Transverse colon (tissue), 4 donors: ENCODE results near the gene MAGEB1. TPM values are rescaled to one million over a fixed set of nuclear protein-coding genes. Genes with fewer than 3 reads are reported as not detected.

ENCODE experiments used
- DNase-seq: peaks from one replicate; pipeline ENCODE4 v3.0.0-alpha.2; 2019
- H3K27ac ChIP-seq, 4 donors: fragments of 200-600 bp; sonication (generic); 2 replicates each; pipeline ENCODE4 v1.5.1; 2016 to 2018; ENCODE audit warnings: inconsistent platforms in 4 of 4
- H3K27me3 ChIP-seq: fragments of 200-600 bp; sonication (generic); 2 replicates; pipeline ENCODE4 v1.5.1; 2017; ENCODE audit warnings: inconsistent platforms
- H3K36me3 ChIP-seq, 4 donors: fragments of 200-600 bp; sonication (generic); 2 replicates each; pipeline ENCODE4 v1.5.1; 2017 to 2019; ENCODE audit warnings: inconsistent platforms in 4 of 4
- H3K4me1 ChIP-seq, 4 donors: fragments of 200-600 bp; sonication (generic); 2 replicates each; pipeline ENCODE4 v1.5.1; 2017 to 2020; ENCODE audit warnings: inconsistent platforms in 4 of 4
- H3K4me3 ChIP-seq, 4 donors: fragments of 200-600 bp; sonication (generic); 1 replicate in 1 of 4; 2 replicates in 3 of 4; pipeline versions ENCODE4 v1.5.1 to v1.6.1; 2017 to 2019; ENCODE audit warnings: inconsistent platforms in 4 of 4
- H3K9me3 ChIP-seq, 2 donors: fragments of 200-600 bp; sonication (generic); 2 replicates each; pipeline ENCODE4 v1.5.1; 2017 to 2019; ENCODE audit warnings: inconsistent platforms in 2 of 2
- EP300 ChIP-seq: sonication (generic); formaldehyde crosslinking; IDR thresholded peaks from one replicate; pipeline ENCODE4 v1.6.1; 2017; ENCODE audit warnings: antibody characterized with exemption, low read depth
- POLR2A ChIP-seq: fragments of 450-650 bp; IDR thresholded peaks from one replicate; pipeline ENCODE4 v1.6.1; 2016; ENCODE audit warnings: antibody characterized with exemption, mild to moderate bottlenecking, moderate library complexity
- POLR2AphosphoS5 ChIP-seq, 3 donors: sonication (generic); formaldehyde crosslinking; IDR thresholded peaks; one replicate each; pipeline ENCODE4 v1.6.1; 2016; ENCODE audit warnings: antibody characterized with exemption in 3 of 3
- WGBS, 2 donors: methylation state at CpG; one replicate each; pipeline ENCODE4 v1.1.5; 2018; ENCODE audit warnings: low coverage in 1 of 2; 5-methylcytosine and 5-hydroxymethylcytosine counted together
- in situ Hi-C, 4 donors: fragments of 200-750 bp; cut with MboI; loops; one replicate each; pipeline versions ENCODE4 v1.15.0 to v1.15.1; 2017; ENCODE audit warnings: low sequenced_read_pairs in 3 of 4, low pct_ligation_motif_present in 1 of 4, low pct_unique_long_range_greater_than_20kb in 1 of 4
- intact Hi-C: fragments of 100-400 bp; cut with DNase I; formaldehyde crosslinking; loops from one replicate; pipeline ENCODE4 v1.15.1; 2023; ENCODE audit warnings: low total_unique reads
- total RNA-seq, 4 donors: library from RNA; depleted of rRNA; stranded (reverse); fragments of >200 nt; gene quantifications; one replicate each; pipeline ENCODE4 v1.1.0, GENCODE V29; 2016
- TF ChIP-seq, protein P1 (sequence below), 5 experiments: fragments of 200-600 bp in 3 of 5; fragments of 450-650 bp in 2 of 5; sonication (generic) in 3 of 5; IDR thresholded peaks; 1 replicate in 2 of 5; 2 replicates in 3 of 5; pipeline ENCODE4 v1.5.1; 2016 to 2017; ENCODE audit warnings: antibody characterized with exemption in 5 of 5, inconsistent platforms in 3 of 5, mild to moderate bottlenecking in 2 of 5, moderate library complexity in 1 of 5

MAGEB1 gene
- total RNA-seq, 4 donors from 2014 or later: not detected

DNA sequence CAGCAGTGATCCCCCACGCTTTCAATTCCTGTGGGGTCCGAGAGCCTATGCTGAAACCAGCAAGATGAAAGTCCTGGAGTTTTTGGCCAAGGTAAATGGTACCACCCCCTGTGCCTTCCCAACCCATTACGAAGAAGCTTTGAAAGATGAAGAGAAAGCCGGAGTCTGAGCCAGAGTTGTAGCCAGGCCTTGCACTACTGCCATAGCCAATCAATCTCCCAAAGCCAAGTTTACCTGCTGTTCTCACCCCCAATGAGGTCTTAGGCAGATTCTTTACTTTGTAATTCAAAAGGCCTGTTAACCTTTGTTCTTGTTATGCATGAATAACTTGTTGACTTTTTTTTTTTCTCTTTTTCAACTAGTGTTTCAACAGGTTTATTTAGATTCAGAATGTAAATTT lies 27.6 kb upstream of the MAGEB1 start:
- 84% methylated on average over 4 of the region's 4 CpGs; no CpG with 5 or more reads in 1 of the 2 donors for WGBS, 2 donors
- in situ Hi-C loops: no loop called here
- Histone ChIP-seq H3K27me3 (no peaks in the 10 kb centered on the region), H3K36me3 (no peaks in the 10 kb centered on the region), H3K27ac (no peak overlapping the region), H3K9me3 (no peaks in the 10 kb centered on the region), H3K4me1 (no peaks in the 10 kb centered on the region), H3K4me3 (no peak overlapping the region)
- TF ChIP-seq POLR2A: no peak
- no peak for TF ChIP-seq EP300
- no peak for TF ChIP-seq POLR2AphosphoS5 (IDR thresholded peaks at IDR 0.05)
- TF ChIP-seq, protein P1, sequence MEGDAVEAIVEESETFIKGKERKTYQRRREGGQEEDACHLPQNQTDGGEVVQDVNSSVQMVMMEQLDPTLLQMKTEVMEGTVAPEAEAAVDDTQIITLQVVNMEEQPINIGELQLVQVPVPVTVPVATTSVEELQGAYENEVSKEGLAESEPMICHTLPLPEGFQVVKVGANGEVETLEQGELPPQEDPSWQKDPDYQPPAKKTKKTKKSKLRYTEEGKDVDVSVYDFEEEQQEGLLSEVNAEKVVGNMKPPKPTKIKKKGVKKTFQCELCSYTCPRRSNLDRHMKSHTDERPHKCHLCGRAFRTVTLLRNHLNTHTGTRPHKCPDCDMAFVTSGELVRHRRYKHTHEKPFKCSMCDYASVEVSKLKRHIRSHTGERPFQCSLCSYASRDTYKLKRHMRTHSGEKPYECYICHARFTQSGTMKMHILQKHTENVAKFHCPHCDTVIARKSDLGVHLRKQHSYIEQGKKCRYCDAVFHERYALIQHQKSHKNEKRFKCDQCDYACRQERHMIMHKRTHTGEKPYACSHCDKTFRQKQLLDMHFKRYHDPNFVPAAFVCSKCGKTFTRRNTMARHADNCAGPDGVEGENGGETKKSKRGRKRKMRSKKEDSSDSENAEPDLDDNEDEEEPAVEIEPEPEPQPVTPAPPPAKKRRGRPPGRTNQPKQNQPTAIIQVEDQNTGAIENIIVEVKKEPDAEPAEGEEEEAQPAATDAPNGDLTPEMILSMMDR (IDR thresholded peaks at IDR 0.05): no peak
- intact Hi-C loops: no loop called here
- no peak for DNase-seq

DNA sequence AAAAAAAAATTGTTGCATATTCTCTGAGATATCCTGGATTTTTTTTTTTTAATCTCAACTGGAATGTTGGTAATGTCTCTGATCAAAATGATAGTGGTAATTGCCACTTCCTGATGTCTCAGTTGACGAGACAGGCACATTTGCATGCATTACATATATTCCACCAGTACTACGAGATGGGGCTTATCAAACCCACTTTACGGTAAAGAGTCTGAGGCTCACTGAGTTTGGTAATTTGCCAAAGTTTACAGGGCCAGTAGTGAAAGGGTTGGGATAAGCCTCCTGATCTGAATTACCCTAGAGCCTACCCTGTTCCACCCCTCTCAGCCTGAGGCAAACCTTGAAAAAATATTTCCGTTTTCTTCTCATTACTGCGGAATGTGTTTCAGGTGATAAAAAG lies 26.3 kb upstream of the MAGEB1 start:
- DNase-seq: no peak
- H3K4me3 ChIP-seq: no peak overlapping the region
- in situ Hi-C loops (no loop called here), intact Hi-C loops (no loop called here)
- no peak overlapping the region for H3K27ac ChIP-seq
- no peak for TF ChIP-seq EP300
- TF ChIP-seq POLR2AphosphoS5 (IDR thresholded peaks at IDR 0.05): no peak
- no peak for TF ChIP-seq POLR2A
- TF ChIP-seq, protein P1 (IDR thresholded peaks at IDR 0.05): no peak
- no peaks in the 10 kb centered on the region for H3K9me3 ChIP-seq
- WGBS, 2 donors: 82% methylated on average over 5 of the region's 5 CpGs; no CpG with 5 or more reads in 1 of the 2 donors
- no peaks in the 10 kb centered on the region for H3K36me3 ChIP-seq
- no peaks in the 10 kb centered on the region for H3K27me3 ChIP-seq
- H3K4me1 ChIP-seq: no peaks in the 10 kb centered on the region

DNA sequence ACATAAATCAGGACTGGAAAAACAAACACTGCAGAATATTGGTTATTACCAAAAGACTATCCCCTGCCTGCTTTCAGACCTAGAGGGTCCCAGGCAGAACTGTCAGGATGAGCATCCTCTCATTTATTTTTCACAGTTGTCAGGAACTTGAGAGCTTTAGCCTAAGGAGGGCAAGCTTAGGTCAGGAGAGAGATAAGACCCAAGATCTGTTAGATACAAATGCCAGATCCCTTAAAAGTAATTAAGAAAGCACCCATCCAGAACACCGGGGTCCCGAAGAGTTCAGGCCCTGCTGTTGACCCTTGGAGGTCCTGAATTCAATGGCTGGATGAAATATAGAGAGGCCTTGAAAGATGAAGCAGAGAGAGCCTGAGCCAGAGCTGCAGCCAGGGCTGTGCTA lies 22.4 kb upstream of the MAGEB1 start:
- intact Hi-C loops: no loop called here
- 55% methylated on average over 2 of the region's 2 CpGs; no CpG with 5 or more reads in 1 of the 2 donors for WGBS, 2 donors

DNA sequence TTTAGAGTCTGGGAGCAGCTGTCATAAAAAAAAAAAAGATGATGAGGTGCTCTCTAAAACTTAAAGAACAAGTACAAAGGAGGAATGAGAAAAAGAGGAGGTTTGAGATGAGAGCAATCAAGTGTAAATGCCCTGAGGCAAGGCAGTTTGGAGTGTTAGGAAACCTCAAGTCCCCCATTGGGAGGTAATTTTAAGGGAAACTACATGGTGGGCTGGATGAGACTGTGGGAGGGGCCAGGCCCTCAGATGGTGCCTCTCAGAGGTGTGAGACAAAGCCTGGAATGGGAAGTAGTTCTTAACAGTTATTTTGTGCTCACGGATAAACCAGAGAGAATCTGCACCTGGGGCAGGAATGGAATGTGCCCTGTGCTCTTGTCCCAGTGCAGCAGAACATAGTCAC lies 18.4 kb upstream of the MAGEB1 start:
- 71% methylated on average over 1 of the region's 1 CpG; no CpG with 5 or more reads in 1 of the 2 donors for WGBS, 2 donors
- H3K36me3 ChIP-seq: no peaks in the 10 kb centered on the region
- no peak overlapping the region for H3K27ac ChIP-seq
- no peaks in the 10 kb centered on the region for H3K9me3 ChIP-seq
- intact Hi-C loops: no loop called here
- in situ Hi-C loops: loop anchor here in 1 of 4 donors (25.0 kb wide), 1 partner anchor 109 kb away; no protein-coding TSS in a partner anchor
- no peak for TF ChIP-seq EP300
- TF ChIP-seq, protein P1 (IDR thresholded peaks at IDR 0.05): no peak
- no peak for DNase-seq
- H3K27me3 ChIP-seq: no peaks in the 10 kb centered on the region
- no peak overlapping the region for H3K4me3 ChIP-seq
- no peaks in the 10 kb centered on the region for H3K4me1 ChIP-seq

More for the DNA sequence above, 22.4 kb upstream of the MAGEB1 start:
- in situ Hi-C loops: no loop called here
- no peak overlapping the region for H3K27ac ChIP-seq
- H3K9me3 ChIP-seq: no peaks in the 10 kb centered on the region
- TF ChIP-seq POLR2AphosphoS5 (IDR thresholded peaks at IDR 0.05) (no peak), EP300 (no peak)
- TF ChIP-seq, protein P1 (IDR thresholded peaks at IDR 0.05): no peak
- H3K27me3 ChIP-seq: no peaks in the 10 kb centered on the region
- H3K4me3 ChIP-seq: no peak overlapping the region
- no peaks in the 10 kb centered on the region for H3K4me1 ChIP-seq
- no peak for DNase-seq
- H3K36me3 ChIP-seq: no peaks in the 10 kb centered on the region
